Pancreas (tissue), 10 donors: ENCODE data around the gene RPRD1A. TPM values are rescaled to one million over a fixed set of nuclear protein-coding genes. Genes with fewer than 3 reads are reported as not detected.

Experiments
- ATAC-seq, 4 donors: fragments of 200-7000 bp; cut with Tn5 transposase; one replicate each; pipeline versions ENCODE4 v1.8.0 to v1.9.1; 2020; ENCODE audit warnings: mild to moderate bottlenecking in 4 of 4, moderate library complexity in 4 of 4
- DNase-seq, 6 donors: peaks; one replicate each; pipeline ENCODE4 v3.0.0-alpha.2; 2020
- FAIRE-seq: peaks from 2 replicates; lab custom pipeline; 2012; peaks lifted over from hg19 to GRCh38; lab: Jason Lieb, UNC
- H3K27ac ChIP-seq, 4 donors: fragments of 200-600 bp; sonication (generic); 1 replicate in 3 of 4; 2 replicates in 1 of 4; pipeline versions ENCODE4 v1.5.0 to v1.8.0; 2020
- H3K27me3 ChIP-seq, 4 donors: fragments of 200-600 bp; one replicate each; pipeline ENCODE4 v1.8.0; 2021
- H3K36me3 ChIP-seq, 3 donors: fragments of 200-600 bp; sonication (generic) in 1 of 3; one replicate each; pipeline versions ENCODE4 v1.5.0 to v1.8.0; 2020 to 2021
- H3K4me1 ChIP-seq, 3 donors: fragments of 200-600 bp; one replicate each; pipeline ENCODE4 v1.8.0; 2021
- H3K4me3 ChIP-seq, 4 donors: fragments of 200-600 bp; sonication (generic) in 2 of 4; one replicate each; pipeline versions ENCODE4 v1.5.0 to v1.8.0; 2020 to 2021
- H3K9me3 ChIP-seq, 4 donors: fragments of 200-600 bp; one replicate each; pipeline ENCODE4 v1.8.0; 2021
- CTCF ChIP-seq, 4 donors: fragments of 200-600 bp; sonication (generic) in 3 of 4; IDR thresholded peaks; one replicate each; pipeline versions ENCODE4 v1.5.0 to v1.8.0; 2021; ENCODE audit warnings: antibody characterized with exemption in 4 of 4
- WGBS, 2 donors: extraction: QIAGEN DNeasy Blood & Tissue Kit; methylation state at CpG; one replicate each; pipeline ENCODE4 v1.1.7; 2013; 5-methylcytosine and 5-hydroxymethylcytosine counted together
- intact Hi-C, 3 donors: fragments of 100-400 bp; cut with DNase I; formaldehyde crosslinking; loops; one replicate each; pipeline versions ENCODE4 v1.11.1 to v1.14.2; 2022
- polyA plus RNA-seq, 2 donors: library from polyadenylated mRNA; stranded (reverse); fragments of 200-250 nt; gene quantifications; one replicate each; pipeline ENCODE4 v1.2.3, GENCODE V29; 2013
- total RNA-seq, 6 donors: library from RNA; stranded (reverse); fragmentation: NEBNext Ultra II Directional in 4 of 6; extraction: Animal tissue kit (Norgen Biotek cat#: 25700) in 4 of 6; gene quantifications; one replicate each; pipeline versions ENCODE4 v1.2.1 to v1.2.4, GENCODE V29; 2021 to 2023
- donor health status: healthy with polysubstance abuse.
- donor health status: DM: no; HTN: no; CAD: no; lungs with moderate emphysema.
- donor health status: DM: no; HTN: no; CAD: no.
- donor health status: control.
- donor health status: control.
- donor health status: Bipolar disorder and iron deficiency.
- donor health status: DM: yes; HTN: yes; CAD: no.
- donor health status: DM: no; HTN: no; CAD: no.
- donor health status: DM: no; HTN: no; CAD: no.
- donor health status: DM: yes; HTN: yes; CAD: no.

The RPRD1A gene
- total and polyA plus RNA-seq, 8 donors = 14.0 to 30.9 (median 21.9) TPM

- Histone ChIP-seq H3K4me3 (no peak overlapping the region), H3K27ac (no peak overlapping the region), H3K4me1 (peaks cover 0 to 3% (median 0%) of the 10 kb centered on the region in 3 donors), H3K36me3 (no peaks in the 10 kb centered on the region), H3K27me3 (no peaks in the 10 kb centered on the region), H3K9me3 (no peaks in the 10 kb centered on the region)
- TF ChIP-seq CTCF (IDR thresholded peaks at IDR 0.05) = no peak
- no peak for ATAC-seq
- WGBS, 2 donors = 82 to 88% methylated on average over 1 of the region's 1 CpG
- intact Hi-C loops = no loop called here
- no peak for FAIRE-seq
- no peak for DNase-seq
These were observed 24.2 kb downstream of the RPRD1A start for GRCh38 chr18:36043153-36043552.

GRCh38 chr18:36041146-36041545 is 26.2 kb downstream of the RPRD1A start:
- no peak for ATAC-seq
- FAIRE-seq = no peak
- 82 to 84% methylated on average over 3 of the region's 3 CpGs for WGBS, 2 donors
- no peak for TF ChIP-seq CTCF (IDR thresholded peaks at IDR 0.05)
- Histone ChIP-seq H3K4me3 (no peak overlapping the region), H3K36me3 (no peaks in the 10 kb centered on the region), H3K27me3 (no peaks in the 10 kb centered on the region), H3K27ac (no peak overlapping the region), H3K4me1 (peaks cover 0 to 3% (median 0%) of the 10 kb centered on the region in 3 donors), H3K9me3 (no peaks in the 10 kb centered on the region)
- intact Hi-C loops = no loop called here
- DNase-seq = no peak

- H3K36me3 ChIP-seq = no peaks in the 10 kb centered on the region
- H3K9me3 ChIP-seq = no peaks in the 10 kb centered on the region
- no peak overlapping the region for H3K4me3 ChIP-seq
- WGBS, 2 donors = 97 to 98% methylated on average over 5 of the region's 5 CpGs
- peaks cover 6 to 12% (median 11%) of the 10 kb centered on the region in 3 donors for H3K4me1 ChIP-seq
- H3K27ac ChIP-seq = no peak overlapping the region
- FAIRE-seq (no peak), DNase-seq (no peak), ATAC-seq (no peak)
- no peak for TF ChIP-seq CTCF (IDR thresholded peaks at IDR 0.05)
- H3K27me3 ChIP-seq = no peaks in the 10 kb centered on the region
- intact Hi-C loops = no loop called here
These were observed 29.2 kb downstream of the RPRD1A start for GRCh38 chr18:36038102-36038663.

- Histone ChIP-seq H3K27me3 (no peaks in the 10 kb centered on the region), H3K4me3 (no peak overlapping the region), H3K36me3 (no peaks in the 10 kb centered on the region), H3K9me3 (no peaks in the 10 kb centered on the region), H3K4me1 (peaks cover 6 to 14% (median 11%) of the 10 kb centered on the region in 3 donors), H3K27ac (no peak overlapping the region)
- no peak for FAIRE-seq
- intact Hi-C loops = no loop called here
- TF ChIP-seq CTCF (IDR thresholded peaks at IDR 0.05) = no peak
- ATAC-seq = no peak
- DNase-seq = no peak
These were observed 32.1 kb downstream of the RPRD1A start for GRCh38 chr18:36035253-36035652.

- DNase-seq (no peak), FAIRE-seq (no peak), ATAC-seq (no peak)
- TF ChIP-seq CTCF (IDR thresholded peaks at IDR 0.05) = no peak
- Histone ChIP-seq H3K9me3 (no peaks in the 10 kb centered on the region), H3K4me3 (no peak overlapping the region), H3K36me3 (no peaks in the 10 kb centered on the region), H3K27me3 (no peaks in the 10 kb centered on the region), H3K4me1 (peaks cover 6 to 18% (median 12%) of the 10 kb centered on the region in 3 donors), H3K27ac (no peak overlapping the region)
- intact Hi-C loops = no loop called here
- WGBS, 2 donors = 92 to 93% methylated on average over 1 of the region's 1 CpG
These were observed 33.0 kb downstream of the RPRD1A start for GRCh38 chr18:36034299-36034895.
